Cardiac fibroblast (primary cell): ENCODE data around the gene RNF114.
"Not testable (repeated sequence)": the region's sequence is repeated elsewhere in the genome, so short reads cannot be mapped to it uniquely, and the experiment has no call there.

ENCODE experiments used
- DNase-seq, 2 donors: peaks; one replicate each; pipeline versions ENCODE4 v3.0.0 to v3.0.0-alpha.2; 2010; ENCODE audit warnings: low read depth in 2 of 2
- H3K4me3 ChIP-seq, 2 donors: replicated peaks in 1 of 2; 1 replicate in 1 of 2; 2 replicates in 1 of 2; pipeline ENCODE4 v1.5.1; 2011; ENCODE audit warnings: low read depth in 2 of 2, low read length in 2 of 2, mild to moderate bottlenecking in 2 of 2, moderate library complexity in 1 of 2
- CTCF ChIP-seq: IDR thresholded peaks from one replicate; pipeline ENCODE4 v1.5.1; 2011; ENCODE audit warnings: low read depth, mild to moderate bottlenecking, low read length, inconsistent platforms

The RNF114 gene

GRCh38 chr20:49969946-49970345 lies 33.7 kb downstream of the RNF114 start:
- no peak for DNase-seq
- no peak for TF ChIP-seq CTCF
- H3K4me3 ChIP-seq = no peak overlapping the region

DNA sequence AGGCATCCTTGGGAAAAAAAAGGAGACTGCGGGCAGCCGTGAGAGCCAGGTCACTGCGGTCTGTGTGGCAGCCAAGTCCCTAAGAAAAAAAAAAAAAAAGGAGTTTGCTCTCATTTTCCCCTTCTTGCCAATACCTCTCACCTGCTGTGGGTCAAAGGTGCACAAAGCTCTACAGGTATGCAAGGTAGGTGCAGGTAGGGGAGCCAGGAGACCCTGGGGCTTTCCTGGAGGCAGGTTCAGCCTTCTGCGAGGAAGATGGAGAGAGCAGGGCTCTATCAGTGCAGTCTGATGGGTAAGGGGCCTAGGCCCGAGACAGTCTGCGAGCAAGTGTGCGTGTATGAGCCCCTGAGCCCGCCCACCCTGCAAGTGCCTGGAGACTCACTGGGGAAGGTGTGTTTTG lies 34.3 kb downstream of the RNF114 start:
- no peak for TF ChIP-seq CTCF
- no peak overlapping the region for H3K4me3 ChIP-seq
- DNase-seq = no peak

GRCh38 chr20:49973981-49974380 lies 37.8 kb downstream of the RNF114 start:
- TF ChIP-seq CTCF = no peak
- DNase-seq = no peak
- no peak overlapping the region for H3K4me3 ChIP-seq

GRCh38 chr20:49976542-49976941 lies 40.3 kb downstream of the RNF114 start:
- no peak for TF ChIP-seq CTCF
- peak in 1 of 2 donors; percentile 62 for DNase-seq
- no peak overlapping the region for H3K4me3 ChIP-seq

GRCh38 chr20:49977740-49978139 lies 41.5 kb downstream of the RNF114 start:
- not testable (repeated sequence) for DNase-seq, H3K4me3 ChIP-seq

DNA sequence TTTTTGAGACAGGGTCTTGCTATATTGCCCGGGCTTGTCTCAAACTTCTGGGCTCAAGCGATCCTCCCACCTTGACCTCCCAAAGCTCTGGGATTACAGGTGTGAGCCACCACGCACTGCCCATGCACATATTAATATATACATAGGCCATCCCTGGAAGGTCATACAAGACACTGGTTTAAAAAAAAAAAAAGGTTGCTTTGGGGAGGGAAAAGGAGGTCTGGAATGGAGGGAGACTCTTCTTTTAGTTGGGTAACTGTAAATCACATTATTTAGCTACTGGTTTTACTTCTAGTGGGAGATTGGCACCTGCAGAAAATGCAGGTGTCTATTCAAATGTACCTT lies 42.5 kb downstream of the RNF114 start:
- no peak overlapping the region for H3K4me3 ChIP-seq
- no peak for TF ChIP-seq CTCF
- DNase-seq = no peak

GRCh38 chr20:49979030-49979832 lies 43.0 kb downstream of the RNF114 start:
- peak in 1 of 2 donors; percentile 39 for DNase-seq
- peak; percentile 83 for TF ChIP-seq CTCF
- H3K4me3 ChIP-seq = peak overlapping the region; percentile 21 to 26
